Erythroblast (primary cell): Measurements from ENCODE around the gene PPP3R2.

Experiments used
- GATA1 ChIP-seq: IDR thresholded peaks from 2 replicates; pipeline ENCODE4 v1.6.1; 2011; ENCODE audit warnings: low read depth, mild to moderate bottlenecking, control low read depth, low read length, moderate library complexity
- POLR2A ChIP-seq: IDR thresholded peaks from 2 replicates; pipeline ENCODE4 v1.6.1; 2011; ENCODE audit warnings: mild to moderate bottlenecking, low read length

GRCh38 chr9:101543098-101543735 is 51.6 kb downstream of the PPP3R2 start:
- TF ChIP-seq POLR2A (no peak), GATA1 (no peak)
